CD4-positive, alpha-beta T cell treated with Interleukin-2 at 100 ng/mL for 4 hours (primary cell): ENCODE measurements around the gene MINDY2.
"Not testable (repeated sequence)": the region's sequence is repeated elsewhere in the genome, so short reads cannot be mapped to it uniquely, and the experiment has no call there.

Source experiments
- DNase-seq: peaks from one replicate; pipeline ENCODE4 v3.0.0-alpha.2; 2020; ENCODE audit warnings: low spot score

The MINDY2 gene

DNA sequence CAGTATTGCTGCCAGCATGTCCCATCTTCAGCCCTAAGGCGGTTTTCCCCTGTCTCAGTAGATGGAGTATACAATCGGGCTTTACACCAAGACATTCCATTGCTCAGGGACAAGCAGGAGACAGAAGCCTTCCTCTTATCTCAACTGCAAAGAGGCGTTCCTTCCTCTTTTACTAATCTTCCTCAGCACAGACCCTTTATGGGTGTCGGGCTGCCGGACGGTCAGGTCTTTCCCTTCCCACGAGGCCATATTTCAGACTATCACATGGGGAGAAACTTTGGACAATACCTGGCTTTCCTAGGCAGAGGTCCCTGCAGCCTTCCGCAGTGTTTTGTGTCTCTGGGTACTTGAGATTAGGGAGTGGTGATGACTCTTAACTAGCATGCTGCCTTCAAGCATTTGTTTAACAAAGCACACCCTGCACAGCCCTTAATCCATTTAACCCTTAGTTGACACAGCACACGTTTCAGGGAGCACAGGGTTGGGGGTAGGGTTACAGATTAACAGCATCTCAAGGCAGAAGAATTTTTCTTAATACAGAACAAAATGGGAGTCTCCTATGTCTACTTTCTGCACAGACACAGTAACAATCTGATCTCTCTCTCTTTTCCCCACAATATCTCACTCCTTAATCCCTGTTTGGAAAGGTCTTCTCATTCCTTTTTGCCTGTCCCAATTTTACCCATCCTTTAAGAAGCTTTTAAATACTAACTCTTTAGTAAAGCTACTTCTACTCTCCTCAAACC, 62.8 kb downstream of the MINDY2 start:
- DNase-seq = not testable (repeated sequence)

GRCh38 chr15:58839485-58839884, 68.4 kb downstream of the MINDY2 start:
- peak; percentile 2 for DNase-seq

DNA sequence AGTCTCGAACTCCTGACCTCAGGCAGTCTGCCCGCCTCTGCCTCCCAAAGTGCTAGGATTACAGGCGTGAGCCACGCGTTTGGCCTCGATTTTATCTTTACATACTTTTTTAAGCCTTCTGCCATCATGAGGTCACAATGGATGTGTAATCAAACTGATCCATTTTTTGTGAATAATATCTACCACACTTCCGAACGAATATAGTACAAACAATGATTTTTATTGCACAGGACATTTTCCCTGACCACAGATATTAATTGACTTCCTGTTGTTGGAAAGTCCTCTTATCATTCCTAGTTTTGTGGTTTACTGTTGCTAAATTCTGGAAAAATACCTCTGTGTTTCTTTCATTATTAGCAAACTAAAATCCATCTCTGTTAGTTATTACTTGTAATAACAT, 68.9 kb downstream of the MINDY2 start:
- no peak for DNase-seq

DNA sequence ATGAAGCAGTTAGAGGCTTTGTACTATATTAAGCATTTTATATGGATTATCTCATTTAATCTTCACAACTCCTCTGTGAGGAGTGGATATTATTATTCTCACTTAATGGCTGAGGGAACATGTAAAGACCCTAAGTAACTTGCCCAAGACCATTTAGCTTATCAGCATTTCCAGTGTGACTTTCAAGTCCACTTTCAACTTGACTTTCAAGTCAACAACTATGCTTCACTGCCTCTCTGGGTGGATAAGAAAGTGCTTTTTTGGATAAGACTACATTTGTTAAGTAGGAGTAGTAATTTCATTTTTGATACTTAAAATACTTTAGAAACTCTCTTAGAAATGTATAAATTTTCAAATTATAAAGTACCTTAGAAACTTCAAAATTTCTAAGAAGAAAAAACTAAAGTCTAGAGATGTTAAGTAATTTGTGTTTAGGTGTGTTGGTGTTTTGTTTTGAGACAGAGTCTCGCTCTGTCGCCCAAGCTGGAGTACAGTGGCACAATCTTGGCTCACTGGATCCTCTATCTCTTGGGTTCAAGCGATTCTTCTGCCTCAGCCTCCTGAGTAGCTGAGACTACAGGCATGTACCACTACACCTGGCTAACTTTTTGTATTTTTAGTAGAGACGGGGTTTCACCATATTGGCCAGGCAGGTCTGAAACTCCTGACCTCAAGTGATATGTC, 71.8 kb downstream of the MINDY2 start:
- no peak for DNase-seq

DNA sequence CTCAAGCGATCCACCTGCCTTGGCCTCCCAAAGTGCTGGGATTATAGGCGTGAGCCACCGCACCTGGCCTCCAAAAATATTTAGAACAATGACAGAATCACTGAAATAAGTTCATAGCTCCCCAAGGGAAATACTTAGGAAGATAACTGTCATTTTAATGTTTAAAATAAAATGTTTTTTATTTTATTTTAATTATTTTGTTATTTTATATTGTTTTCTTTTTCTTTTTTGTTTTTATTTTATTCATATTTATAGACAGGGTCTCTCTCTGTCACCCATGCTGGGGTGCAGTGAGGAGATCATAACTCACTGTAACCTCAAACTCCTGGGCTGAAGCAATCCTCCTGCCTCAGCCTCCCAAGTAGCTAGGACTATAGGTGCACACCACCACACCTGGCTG, 80.1 kb downstream of the MINDY2 start:
- not testable (repeated sequence) for DNase-seq

- no peak for DNase-seq
Observed at GRCh38 chr15:58852347-58852746, 81.2 kb downstream of the MINDY2 start.

GRCh38 chr15:58854593-58854992, 83.5 kb downstream of the MINDY2 start:
- DNase-seq = no peak

GRCh38 chr15:58856086-58856485, 85.0 kb downstream of the MINDY2 start:
- DNase-seq = no peak

GRCh38 chr15:58856621-58857020, 85.5 kb downstream of the MINDY2 start:
- not testable (repeated sequence) for DNase-seq

GRCh38 chr15:58862326-58862725, 91.2 kb downstream of the MINDY2 start:
- no peak for DNase-seq

DNA sequence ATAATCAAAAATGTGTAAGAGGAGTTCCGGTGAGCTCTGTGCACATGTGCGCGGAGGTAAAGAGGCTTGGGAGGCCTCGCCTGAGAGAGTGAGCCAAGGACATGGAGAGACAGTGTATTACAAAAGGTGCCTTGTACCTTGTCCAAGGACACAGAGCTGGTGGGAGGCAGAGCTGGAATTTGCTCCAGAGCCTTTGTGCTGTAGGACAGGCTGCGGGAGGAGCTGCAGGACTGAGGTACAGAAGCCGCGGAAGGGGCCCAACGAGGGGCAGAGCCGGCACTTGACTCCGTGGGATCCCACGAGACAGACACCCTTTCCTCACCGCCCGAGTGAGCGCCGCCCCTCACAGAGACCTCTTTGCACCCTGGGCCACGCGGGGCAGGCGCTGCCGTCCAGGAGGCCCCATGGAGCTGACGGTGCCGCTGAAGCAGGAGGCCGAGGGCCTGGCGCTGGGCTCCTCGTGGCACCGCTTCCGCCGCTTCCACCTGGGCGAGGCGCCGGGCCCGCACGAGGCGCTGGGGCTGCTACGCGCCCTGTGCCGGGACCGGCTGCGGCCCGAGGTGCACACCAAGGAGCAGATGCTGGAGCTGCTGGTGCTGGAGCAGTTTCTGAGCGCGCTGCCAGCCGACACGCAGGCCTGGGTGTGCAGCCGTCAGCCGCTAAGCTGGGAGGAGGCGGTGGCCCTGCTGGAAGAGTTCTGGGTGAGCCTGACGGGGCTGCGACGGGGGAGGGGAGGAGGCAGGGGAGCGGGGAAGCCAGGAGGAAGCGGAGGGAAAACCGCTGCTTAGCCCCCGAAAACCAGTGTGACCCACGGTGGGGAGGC, 93.7 kb downstream of the MINDY2 start:
- DNase-seq = no peak

- DNase-seq = no peak
Observed at GRCh38 chr15:58865425-58865880, 94.4 kb downstream of the MINDY2 start.

DNA sequence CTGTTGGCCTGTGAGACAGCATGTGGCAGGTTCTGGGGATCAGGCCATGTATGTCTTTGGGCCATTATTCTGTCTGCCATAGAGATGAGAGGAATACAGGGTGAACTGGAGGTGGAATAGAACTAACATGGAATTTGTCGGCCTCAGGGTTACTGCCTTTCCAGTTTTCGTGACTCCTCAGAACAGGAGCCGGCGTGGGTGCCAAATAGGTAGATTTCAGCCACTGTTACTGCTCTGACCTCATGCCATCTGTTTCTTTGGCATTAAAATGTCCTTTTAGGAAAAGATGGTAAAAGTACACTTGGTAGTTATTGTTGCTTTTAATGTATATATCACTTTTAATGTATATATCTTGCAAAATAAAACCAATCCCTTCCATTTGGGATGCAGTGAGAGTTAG, 96.8 kb downstream of the MINDY2 start:
- no peak for DNase-seq

DNA sequence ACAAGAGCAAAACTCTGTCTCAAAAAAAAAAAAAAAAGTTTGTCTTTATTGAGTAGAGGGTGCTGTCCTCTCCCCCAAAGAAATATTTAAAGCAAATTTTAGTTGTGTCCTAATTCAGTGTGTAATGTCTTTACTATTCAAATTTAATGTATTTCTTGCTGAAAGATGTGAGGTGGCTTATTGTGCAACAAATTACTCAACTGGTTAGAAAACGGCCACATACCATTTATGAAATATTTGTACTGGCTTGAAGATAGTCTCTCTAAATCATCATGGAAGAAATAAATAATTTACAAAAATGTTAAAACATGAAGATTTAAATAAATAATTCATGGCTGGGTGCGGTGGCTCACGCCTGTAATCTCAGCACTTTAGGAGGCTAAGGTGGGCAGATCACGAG, 99.3 kb downstream of the MINDY2 start:
- DNase-seq = no peak

DNA sequence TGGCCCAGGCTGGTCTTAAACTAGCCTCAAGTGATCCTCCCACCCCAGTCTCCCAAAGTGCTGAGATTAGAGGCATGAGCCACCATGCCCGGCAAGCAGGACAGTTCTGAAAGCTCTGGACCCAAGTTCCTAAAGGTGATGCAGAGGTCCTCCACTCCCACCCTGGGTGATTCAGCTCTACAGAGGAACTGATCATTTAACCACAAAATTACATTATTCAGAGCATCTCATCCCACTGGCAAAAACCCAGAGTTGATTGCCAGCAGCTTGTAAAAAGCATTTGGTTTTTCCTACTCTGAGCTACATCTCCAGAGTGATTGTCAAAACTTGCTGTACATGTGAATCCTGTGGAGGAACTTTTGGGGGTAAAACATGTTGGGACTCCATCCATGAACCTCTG, 102.2 kb downstream of the MINDY2 start:
- DNase-seq = no peak

- DNase-seq = no peak
Observed at GRCh38 chr15:58875343-58875742, 104.2 kb downstream of the MINDY2 start.

GRCh38 chr15:58876306-58877106, 105.4 kb downstream of the MINDY2 start:
- no peak for DNase-seq

DNA sequence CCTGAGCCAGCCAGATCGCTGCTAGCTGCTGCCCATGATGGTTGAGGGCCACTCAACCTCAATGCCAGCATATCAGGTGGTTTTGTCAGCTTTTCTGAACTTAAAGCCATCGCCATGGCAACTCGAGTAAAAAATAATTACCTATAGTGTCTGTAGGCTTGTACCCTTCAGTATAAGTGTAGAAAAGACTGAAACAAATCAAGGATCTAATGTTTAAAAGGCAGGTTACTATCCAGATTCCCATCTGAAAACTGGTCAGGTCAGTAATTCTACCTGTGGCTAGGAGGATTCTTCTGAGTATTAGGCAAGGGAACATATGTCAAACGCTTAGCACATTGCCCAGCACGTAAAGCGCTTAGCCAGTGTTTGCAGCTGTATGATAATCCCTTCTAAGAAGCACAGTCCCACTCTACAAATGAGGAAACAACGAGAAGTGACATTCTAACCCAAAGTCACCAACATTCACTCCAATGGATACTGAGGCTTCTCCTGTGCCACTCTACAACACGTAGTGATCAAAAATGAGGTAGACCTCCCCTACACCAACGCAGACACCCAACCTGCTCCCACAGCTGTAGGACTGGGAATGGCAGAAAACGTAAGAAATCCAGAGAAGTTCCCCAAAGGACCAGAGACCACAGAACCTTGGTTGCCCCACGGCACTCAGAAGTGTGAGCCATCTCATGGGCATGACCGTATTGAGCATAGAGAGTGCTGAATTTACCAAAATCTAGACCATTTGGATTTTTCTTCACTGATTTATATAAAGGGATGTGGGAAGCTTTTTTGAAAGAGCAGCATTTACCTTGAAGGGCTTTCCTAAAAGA, 107.1 kb downstream of the MINDY2 start:
- DNase-seq = no peak

DNA sequence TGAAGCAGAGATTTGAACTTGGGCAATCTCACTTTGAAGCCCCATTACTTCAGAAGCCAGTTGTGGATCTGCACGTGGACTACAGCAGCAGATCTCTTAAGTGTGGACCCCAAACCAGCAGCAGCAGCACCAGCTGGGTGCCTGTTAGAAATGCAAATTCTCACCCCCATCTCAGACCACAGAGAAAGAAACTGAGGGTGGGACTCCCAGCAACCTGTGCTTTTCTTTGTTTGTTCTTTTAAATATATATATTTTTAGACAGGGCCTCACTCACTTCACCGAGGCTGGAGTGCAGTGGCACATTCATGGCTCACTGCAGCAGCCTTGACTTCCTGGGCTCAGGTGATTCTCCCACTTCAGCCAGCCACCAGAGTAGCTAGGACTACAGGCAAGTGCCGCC, 109.2 kb downstream of the MINDY2 start:
- DNase-seq = no peak

DNA sequence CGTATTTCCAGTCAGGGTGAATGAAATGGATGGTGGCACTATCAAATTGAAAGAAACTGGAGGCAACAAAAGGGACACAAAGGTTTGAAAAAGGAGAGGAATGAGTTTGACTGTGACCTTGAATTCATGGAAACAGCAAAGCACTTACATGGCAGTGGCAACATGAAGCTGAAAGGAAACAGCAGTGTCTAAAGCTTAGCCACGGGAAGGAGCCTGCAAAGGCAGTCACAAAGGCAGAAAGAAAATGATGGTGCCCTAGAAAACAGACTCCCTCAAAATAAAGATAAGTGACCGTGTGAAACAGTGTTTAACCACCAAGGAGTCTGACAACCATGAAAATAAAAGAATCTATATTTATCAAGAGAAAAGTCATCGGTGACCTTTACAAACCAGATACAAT, 111.1 kb downstream of the MINDY2 start:
- no peak for DNase-seq

- not testable (repeated sequence) for DNase-seq
Observed at GRCh38 chr15:58883926-58884325, 112.8 kb downstream of the MINDY2 start.
